Prostate gland (tissue), 2 donors: ENCODE results near the gene OR14C36. TPM values are rescaled to one million over a fixed set of nuclear protein-coding genes. Genes with fewer than 3 reads are reported as not detected.

ENCODE experiments used
- DNase-seq: peaks from one replicate; pipeline ENCODE4 v3.0.0-alpha.2; 2019; ENCODE audit warnings: low spot score
- H3K27ac ChIP-seq, 2 donors: fragments of 200-600 bp; sonication (generic); 2 replicates each; pipeline ENCODE4 v1.5.1; 2017 to 2019
- H3K27me3 ChIP-seq: fragments of 200-600 bp; sonication (generic); replicated peaks from 2 replicates; pipeline ENCODE4 v1.5.1; 2019; ENCODE audit not compliant: insufficient read depth
- H3K36me3 ChIP-seq, 2 donors: fragments of 200-600 bp; sonication (generic); 1 replicate in 1 of 2; 2 replicates in 1 of 2; pipeline versions ENCODE4 v1.5.1 to v1.8.1; 2017 to 2019
- H3K4me1 ChIP-seq: fragments of 200-600 bp; sonication (generic); replicated peaks from 2 replicates; pipeline ENCODE4 v1.5.1; 2019
- H3K4me3 ChIP-seq, 2 donors: fragments of 200-600 bp; sonication (generic); 2 replicates each; pipeline ENCODE4 v1.5.1; 2017 to 2019
- H3K9me3 ChIP-seq: fragments of 200-600 bp; sonication (generic); 2 replicates; pipeline ENCODE4 v1.5.1; 2017
- POLR2A ChIP-seq: fragments of 450-650 bp; IDR thresholded peaks from one replicate; pipeline ENCODE4 v1.6.1; 2016; ENCODE audit warnings: antibody characterized with exemption, mild to moderate bottlenecking
- POLR2AphosphoS5 ChIP-seq: sonication (generic); formaldehyde crosslinking; IDR thresholded peaks from one replicate; pipeline ENCODE4 v1.6.1; 2017; ENCODE audit warnings: antibody characterized with exemption
- WGBS: methylation state at CpG from one replicate; pipeline ENCODE4 v1.1.5; 2018; 5-methylcytosine and 5-hydroxymethylcytosine counted together
- intact Hi-C: fragments of 100-400 bp; cut with DNase I; formaldehyde crosslinking; loops from one replicate; pipeline ENCODE4 v1.14.2; 2022
- total RNA-seq, 2 donors: library from RNA; depleted of rRNA; stranded (reverse); fragments of >200 nt; gene quantifications; one replicate each; pipeline ENCODE4 v1.1.0, GENCODE V29; 2016
- TF ChIP-seq, protein P1 (sequence below), 4 experiments: fragments of 200-600 bp in 2 of 4; fragments of 450-650 bp in 2 of 4; sonication (generic) in 2 of 4; IDR thresholded peaks; 1 replicate in 3 of 4; 2 replicates in 1 of 4; pipeline ENCODE4 v1.5.1; 2016 to 2019; ENCODE audit warnings: antibody characterized with exemption in 4 of 4, mild to moderate bottlenecking in 2 of 4, moderate library complexity in 2 of 4

OR14C36 gene
- total RNA-seq, 2 donors from 2014 or later, result 0.68 TPM; not detected in 1

DNA sequence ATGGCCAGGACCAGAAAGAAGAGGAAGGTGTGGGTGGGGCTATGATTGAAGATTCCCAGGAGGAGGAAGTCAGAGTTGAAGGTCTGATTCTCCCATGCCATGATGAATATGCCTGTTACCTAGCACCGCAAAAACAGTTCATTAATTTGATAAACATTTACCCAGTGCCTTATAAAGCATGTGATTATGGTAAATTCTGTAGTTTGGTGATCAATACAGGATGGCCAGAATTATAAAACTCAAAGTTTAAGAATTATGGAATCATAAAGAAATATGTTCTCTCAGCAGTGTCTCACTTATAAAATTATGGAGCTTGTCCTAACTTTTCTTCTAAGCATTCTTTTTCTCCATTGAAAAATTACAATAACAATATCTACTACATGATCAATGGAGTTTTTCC lies 24.1 kb upstream of the OR14C36 start, which contains the start of gene OR2M7:
TSS of gene OR2M7 (minus strand) at position 101 of the 400 bp plus-strand sequence. CDS start at position 101, 0 bp downstream.
- Histone ChIP-seq H3K4me3 (no peak within 1 kb of the TSS), H3K36me3 (no peaks in the 10 kb centered on the region), H3K27ac (no peak within 1 kb of the TSS), H3K4me1 (no peaks in the 10 kb centered on the region), H3K9me3 (no peaks in the 10 kb centered on the region), H3K27me3 (no peaks in the 10 kb centered on the region)
- no peak for TF ChIP-seq POLR2AphosphoS5
- intact Hi-C loops, result no loop called here
- WGBS, result 100% methylated on average over 1 of the region's 1 CpG
- no peak for DNase-seq

DNA sequence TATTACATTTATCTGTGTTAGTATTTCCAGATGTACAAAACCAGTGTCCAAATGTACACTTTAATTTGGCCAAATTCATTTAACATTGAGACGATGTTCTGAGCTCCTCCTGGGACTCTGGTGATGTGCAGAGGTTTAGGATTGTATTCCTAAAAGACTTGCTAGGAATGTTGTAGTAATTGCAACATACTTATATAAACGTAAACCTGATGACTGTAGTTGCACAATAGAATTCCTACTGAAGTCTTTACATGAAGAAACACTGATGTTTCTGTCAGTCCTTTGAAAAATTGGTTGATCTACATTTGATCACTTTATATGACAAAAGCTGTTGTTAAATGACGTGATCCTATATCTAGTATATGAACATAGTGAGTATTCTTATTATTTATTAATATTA lies 5.1 kb upstream of the OR14C36 start:
- intact Hi-C loops, result no loop called here
- H3K27me3 ChIP-seq, result no peaks in the 10 kb centered on the region
- no peaks in the 10 kb centered on the region for H3K9me3 ChIP-seq
- no peaks in the 10 kb centered on the region for H3K36me3 ChIP-seq
- DNase-seq, result no peak
- WGBS, result 60% methylated on average over 3 of the region's 3 CpGs
- TF ChIP-seq, protein P1, sequence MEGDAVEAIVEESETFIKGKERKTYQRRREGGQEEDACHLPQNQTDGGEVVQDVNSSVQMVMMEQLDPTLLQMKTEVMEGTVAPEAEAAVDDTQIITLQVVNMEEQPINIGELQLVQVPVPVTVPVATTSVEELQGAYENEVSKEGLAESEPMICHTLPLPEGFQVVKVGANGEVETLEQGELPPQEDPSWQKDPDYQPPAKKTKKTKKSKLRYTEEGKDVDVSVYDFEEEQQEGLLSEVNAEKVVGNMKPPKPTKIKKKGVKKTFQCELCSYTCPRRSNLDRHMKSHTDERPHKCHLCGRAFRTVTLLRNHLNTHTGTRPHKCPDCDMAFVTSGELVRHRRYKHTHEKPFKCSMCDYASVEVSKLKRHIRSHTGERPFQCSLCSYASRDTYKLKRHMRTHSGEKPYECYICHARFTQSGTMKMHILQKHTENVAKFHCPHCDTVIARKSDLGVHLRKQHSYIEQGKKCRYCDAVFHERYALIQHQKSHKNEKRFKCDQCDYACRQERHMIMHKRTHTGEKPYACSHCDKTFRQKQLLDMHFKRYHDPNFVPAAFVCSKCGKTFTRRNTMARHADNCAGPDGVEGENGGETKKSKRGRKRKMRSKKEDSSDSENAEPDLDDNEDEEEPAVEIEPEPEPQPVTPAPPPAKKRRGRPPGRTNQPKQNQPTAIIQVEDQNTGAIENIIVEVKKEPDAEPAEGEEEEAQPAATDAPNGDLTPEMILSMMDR (IDR thresholded peaks at IDR 0.05), result no peak
- TF ChIP-seq POLR2A, result no peak
- no peak for TF ChIP-seq POLR2AphosphoS5
- no peaks in the 10 kb centered on the region for H3K4me1 ChIP-seq
- H3K4me3 ChIP-seq, result no peak overlapping the region
- H3K27ac ChIP-seq, result no peak overlapping the region

DNA sequence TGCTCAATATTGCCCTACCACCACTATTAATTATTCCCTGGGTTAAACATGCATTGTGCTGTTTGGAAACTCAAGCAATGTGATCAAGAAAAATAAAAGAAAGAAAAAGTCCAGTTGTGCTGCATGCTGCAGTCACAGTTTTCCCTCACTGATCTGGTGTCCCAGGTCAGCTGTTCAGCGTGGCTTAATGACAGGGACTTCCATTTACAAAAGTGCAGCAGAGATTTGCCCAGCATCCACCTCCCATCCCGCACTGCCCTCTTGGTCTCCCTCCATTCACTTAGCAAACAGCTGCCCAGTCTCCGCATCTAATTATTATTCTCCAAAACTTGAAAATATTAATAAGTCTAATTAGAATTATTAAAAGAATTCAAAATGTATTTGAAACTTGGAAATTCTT lies 10.8 kb downstream of the OR14C36 start:
- Histone ChIP-seq H3K4me1 (no peaks in the 10 kb centered on the region), H3K27ac (no peak overlapping the region), H3K4me3 (no peak overlapping the region), H3K9me3 (no peaks in the 10 kb centered on the region), H3K27me3 (no peaks in the 10 kb centered on the region), H3K36me3 (no peaks in the 10 kb centered on the region)
- 77% methylated on average over 3 of the region's 3 CpGs for WGBS
- DNase-seq, result no peak
- TF ChIP-seq POLR2AphosphoS5 (no peak), POLR2A (no peak)
- TF ChIP-seq, protein P1 (IDR thresholded peaks at IDR 0.05), result no peak
- intact Hi-C loops, result no loop called here

DNA sequence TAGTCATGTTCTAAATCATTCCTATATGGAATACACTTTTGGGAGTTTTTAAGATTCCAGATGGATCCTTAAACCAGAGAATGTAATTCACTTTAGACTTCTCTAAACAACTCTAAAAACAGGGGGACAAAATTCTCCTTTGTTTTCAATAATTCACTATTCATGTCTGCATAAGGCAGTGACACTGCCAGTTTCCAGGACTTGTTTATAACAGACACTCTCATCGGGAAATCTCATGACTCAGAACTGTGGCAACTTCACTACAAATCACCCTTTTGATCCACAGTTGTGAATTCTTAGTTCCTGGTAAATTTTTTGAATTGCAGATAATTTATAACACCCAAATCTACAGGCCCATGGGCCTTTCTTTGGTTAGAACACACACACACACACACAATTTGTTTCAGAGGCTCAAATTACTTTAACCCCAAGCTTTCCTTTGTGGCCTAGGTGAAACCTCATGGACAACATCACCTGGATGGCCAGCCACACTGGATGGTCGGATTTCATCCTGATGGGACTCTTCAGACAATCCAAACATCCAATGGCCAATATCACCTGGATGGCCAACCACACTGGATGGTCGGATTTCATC lies 12.6 kb downstream of the OR14C36 start, which contains the start of gene OR2T4:
TSS of gene OR2T4 (plus strand) at position 545 of the 595 bp plus-strand sequence. CDS start at position 545, 0 bp downstream.
- H3K36me3 ChIP-seq, result no peaks in the 10 kb centered on the region
- H3K27ac ChIP-seq, result no peak within 1 kb of the TSS
- H3K4me1 ChIP-seq, result no peaks in the 10 kb centered on the region
- intact Hi-C loops, result no loop called here
- H3K4me3 ChIP-seq, result no peak within 1 kb of the TSS
- no peak for DNase-seq
- H3K9me3 ChIP-seq, result no peaks in the 10 kb centered on the region
- TF ChIP-seq POLR2AphosphoS5 (no peak), POLR2A (no peak)
- TF ChIP-seq, protein P1 (IDR thresholded peaks at IDR 0.05), result no peak
- H3K27me3 ChIP-seq, result no peaks in the 10 kb centered on the region
- 57% methylated on average over 3 of the region's 3 CpGs for WGBS

DNA sequence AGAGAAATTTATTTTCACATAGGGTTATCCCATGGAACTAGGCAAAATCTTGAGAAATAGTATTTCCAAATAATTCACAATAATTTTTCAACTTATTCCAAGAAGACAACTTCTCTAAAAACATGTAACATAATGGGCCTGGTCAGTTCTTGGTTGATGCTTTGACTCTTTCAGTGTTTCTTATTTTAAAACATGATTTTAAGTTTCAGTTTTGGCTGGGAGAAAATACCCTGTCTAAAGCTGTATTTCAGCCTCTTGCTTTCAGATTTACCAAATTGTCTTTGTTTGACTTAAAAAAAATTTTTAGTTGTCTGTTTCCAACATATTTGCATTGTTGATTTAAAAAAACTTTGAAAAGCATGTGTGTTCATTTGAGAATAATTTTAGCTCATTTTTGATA lies 18.0 kb downstream of the OR14C36 start:
- no peaks in the 10 kb centered on the region for H3K36me3 ChIP-seq
- intact Hi-C loops, result no loop called here
- H3K4me3 ChIP-seq, result no peak overlapping the region
- H3K4me1 ChIP-seq, result no peaks in the 10 kb centered on the region
- H3K9me3 ChIP-seq, result no peaks in the 10 kb centered on the region
- DNase-seq, result no peak
- no peak overlapping the region for H3K27ac ChIP-seq
- no peaks in the 10 kb centered on the region for H3K27me3 ChIP-seq
- TF ChIP-seq POLR2A, result no peak
- TF ChIP-seq POLR2AphosphoS5, result no peak
- TF ChIP-seq, protein P1 (IDR thresholded peaks at IDR 0.05), result no peak
